ENCODE measurements around the gene TMEM52. TPM values are rescaled to one million over a fixed set of nuclear protein-coding genes. Genes with fewer than 3 reads are reported as not detected.
A peak's percentile ranks its signal among the peaks of the same experiment; 100 is the strongest.
"Not testable (repeated sequence)": the region's sequence is repeated elsewhere in the genome, so short reads cannot be mapped to it uniquely, and the experiment has no call there.

Gene TMEM52
- total RNA-seq, 1 donor from 2014 or later = 0.13 TPM

DNA sequence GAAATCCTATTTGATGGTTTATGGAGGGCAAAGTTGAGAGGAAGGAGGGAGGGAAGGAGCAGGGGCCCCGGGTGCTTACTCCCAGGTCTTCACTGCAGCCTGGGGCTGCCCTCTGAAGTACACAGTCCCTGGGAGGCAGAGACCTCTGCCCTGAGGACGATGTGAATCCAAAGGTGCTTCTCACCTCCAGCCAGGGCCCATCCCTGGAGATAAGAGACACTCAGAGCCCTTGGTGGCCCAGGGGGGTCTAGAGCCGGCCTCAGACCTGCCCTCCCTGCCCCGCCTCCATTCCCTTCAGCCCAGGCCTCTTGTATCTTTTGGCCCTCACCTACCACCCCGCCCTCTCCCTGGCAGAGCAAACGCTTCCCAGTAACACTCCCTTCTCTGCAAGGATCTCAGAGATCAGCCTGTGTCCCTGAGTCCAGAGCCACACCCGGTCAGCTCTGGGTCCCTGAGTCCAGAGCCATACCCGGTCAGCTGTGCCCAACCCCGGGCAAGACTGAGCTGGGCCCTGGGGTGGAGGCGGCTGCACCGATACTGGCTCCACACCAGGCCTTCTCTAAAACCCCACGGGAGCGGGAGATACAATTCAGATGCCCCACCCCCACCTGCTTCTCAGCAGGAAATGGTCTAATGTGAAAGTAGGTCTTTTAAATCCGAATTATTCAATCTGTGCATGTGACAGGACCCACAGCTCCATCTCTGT is 24.6 kb downstream of the TMEM52 start:
- no peak for DNase-seq (ENCODE audit: low read depth in 2 of 2)

DNA sequence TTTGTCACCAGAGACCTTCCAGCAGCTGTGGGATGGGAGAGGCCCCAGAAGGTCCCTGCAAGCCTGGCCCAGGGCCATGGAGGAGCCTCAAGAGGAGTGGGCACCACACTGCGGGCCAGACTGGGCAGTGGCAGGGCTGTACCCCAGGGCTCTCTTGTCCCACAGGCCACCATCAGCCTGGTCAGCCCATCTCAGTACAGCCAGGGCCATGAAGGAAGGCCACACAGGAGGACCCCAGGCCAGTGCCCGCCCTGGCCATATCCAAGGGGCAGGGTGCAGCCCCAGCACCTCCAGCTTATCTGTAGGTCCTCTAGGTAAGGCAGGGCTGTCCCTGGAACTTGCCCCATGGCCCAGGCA is 25.1 kb downstream of the TMEM52 start:
- DNase-seq (ENCODE audit: low read depth in 2 of 2) = no peak

DNA sequence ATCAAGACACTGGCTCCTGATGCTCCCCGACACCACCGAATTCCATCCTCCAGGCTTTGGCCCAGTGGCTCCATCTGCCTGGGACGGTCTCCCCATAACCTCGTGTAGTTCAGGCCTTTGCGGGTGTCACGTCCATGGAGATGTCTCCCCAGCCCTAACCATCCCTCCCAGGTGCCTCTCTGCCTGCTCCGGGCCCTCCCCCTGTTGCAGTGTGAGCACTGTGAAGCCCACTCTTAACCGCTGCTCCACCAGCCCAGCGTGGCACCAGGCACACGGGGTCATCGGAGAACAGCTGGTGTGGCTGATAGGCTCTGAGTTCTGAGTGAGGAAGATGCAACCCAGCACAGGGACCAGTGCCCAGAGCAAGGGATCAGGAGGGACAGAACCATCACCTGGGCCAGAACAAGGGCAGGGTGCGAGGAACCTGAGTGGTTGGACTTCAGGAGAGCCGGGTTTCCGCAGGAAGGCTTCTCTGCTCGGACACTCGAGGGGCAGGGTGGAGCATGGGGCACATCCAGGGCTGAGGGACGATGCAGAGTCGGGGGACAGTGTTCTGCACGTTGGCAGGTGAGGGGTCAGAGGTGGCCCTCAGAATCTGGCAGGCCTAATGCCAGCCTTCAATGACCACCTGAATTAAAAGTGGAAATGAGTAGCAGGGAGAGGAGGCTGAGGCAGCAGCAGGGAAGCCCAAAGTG is 25.6 kb downstream of the TMEM52 start:
- DNase-seq (ENCODE audit: low read depth in 2 of 2) = no peak

DNA sequence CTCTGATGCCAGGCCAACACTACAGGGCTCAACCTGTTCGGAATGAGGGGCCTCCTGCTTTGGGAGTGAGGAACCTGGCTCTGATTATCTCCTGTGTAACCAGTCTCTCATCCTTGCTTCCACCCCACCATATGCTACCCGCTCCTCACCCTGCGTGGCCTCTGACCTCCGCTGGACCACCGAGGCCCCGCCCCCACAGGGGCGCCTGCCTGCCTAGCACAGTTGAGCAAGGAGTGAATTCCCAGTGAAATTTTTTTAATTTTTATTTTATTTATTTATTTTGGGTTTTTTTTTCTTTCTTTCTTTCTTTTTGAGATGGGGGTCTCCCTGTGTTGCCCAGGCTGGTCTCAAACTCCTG is 26.3 kb downstream of the TMEM52 start:
- no peak for DNase-seq (ENCODE audit: low read depth in 2 of 2)

DNA sequence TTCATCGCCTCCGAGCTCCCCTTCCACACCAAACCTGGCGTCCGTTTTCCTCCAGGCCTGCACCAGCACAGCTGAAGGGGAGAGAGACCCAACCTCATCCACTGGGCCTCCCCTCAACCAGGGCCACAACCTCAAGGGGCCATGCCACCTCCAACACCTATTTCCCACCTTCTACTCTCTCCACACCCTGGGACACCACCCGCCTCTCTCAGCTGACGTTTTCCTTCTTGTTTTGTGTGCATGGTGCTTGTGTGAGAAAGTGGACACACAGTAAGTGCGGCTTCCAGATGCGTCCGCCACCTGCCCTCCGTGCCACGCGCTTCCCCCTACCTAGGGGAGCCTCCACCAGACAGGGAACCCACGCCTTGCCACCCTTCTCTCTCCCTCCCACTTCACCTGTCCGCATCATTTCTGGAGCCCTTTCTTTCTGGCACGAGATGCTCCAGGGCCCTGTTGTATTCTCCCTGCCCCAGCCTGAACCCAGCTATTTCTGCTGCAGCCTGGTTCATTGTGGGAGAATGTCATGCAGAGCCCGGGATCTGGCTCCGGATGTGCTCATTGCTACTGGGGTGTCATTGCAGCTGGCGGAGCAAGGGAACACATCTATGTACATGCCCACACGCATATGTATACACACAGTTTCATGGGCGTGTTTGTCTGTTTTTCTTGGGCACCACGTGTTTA is 26.9 kb downstream of the TMEM52 start:
- DNase-seq (ENCODE audit: low read depth in 2 of 2) = no peak

DNA sequence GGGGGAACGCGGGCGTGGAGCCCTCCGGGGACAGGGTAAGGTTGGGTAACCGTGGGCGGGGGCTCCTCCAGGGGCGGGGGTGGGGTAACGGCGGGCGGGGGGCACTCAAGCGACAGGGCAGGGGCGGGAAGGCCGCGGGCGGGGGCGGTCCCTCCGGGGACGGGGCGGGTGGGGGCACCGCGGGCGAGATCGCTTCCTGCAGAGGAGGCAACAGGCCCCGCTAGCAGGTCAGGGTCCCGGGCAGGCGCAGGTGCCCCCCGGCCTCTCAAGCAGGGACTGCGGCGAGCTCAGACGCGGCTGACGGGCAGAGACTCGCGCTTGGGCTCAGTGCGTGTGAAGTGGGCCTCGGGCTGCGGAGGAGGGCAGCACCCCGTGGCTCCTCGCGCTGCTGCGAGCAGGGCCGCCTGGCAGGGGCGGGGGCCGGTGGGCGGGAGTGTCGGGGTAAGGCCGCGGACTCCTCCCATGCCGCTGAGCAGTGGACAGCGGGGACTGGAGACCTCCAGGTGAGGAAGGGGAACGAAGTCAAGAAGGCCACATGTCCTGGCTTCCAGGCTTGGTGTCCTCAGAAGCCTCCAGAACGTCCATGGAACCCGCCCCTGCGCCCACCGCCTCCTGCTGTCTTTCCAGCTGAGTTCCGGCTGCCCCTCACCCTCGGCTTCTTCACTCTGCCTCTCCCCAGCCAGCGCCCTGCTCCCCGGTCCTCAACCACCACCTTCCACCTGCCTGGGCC is 27.6 kb downstream of the TMEM52 start:
- DNase-seq (ENCODE audit: low read depth in 2 of 2) = peak in 1 of 2 donors; percentile 64

DNA sequence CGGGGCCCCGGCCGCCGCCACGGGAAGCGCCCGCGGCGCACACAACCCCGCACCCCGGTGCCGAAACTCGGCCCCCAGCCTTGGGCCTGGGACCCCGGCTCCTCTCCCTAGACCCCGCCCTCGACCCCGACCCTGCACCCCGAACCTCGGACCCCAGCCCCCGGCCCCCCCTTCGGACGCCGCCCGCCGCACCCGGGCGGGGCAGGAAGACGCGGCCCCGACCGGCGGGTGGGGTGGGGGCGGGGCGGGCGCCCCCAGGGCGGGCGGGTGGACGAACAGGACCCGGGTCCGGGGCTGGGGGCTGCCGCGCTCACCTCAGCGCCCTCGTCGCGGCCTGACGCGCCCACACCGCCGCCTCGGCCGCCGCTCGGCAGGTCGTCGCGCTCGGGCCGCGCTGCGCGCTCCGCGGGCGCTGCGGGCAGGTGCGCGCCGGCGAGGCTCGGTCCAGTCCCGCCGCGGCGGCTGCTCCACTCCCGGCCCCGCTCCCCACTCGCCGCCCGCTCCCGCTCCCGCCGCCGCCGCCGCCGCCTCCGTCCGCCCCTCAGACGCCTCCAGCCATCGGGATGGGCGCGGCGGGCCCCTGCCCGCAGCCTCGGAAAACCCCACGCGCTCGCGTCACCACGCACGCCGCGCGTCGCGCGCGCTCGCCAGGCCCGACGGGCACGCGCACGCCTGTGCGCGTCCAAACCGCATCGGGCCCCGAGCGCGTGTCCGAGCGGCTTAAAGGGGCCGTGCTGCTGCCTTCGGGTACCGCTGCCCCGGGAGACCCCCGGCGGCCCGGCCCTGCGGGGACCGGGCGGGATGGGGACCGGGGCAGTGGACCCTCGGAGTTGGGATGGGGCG is 28.4 kb downstream of the TMEM52 start, which contains the start of gene GNB1:
GNB1 (minus strand) TSS at position 582 of the 843 bp plus-strand sequence. CDS start 65,634 bp downstream, outside the sequence.
- peak; percentile 76 to 91 for DNase-seq (ENCODE audit: low read depth in 2 of 2)

DNA sequence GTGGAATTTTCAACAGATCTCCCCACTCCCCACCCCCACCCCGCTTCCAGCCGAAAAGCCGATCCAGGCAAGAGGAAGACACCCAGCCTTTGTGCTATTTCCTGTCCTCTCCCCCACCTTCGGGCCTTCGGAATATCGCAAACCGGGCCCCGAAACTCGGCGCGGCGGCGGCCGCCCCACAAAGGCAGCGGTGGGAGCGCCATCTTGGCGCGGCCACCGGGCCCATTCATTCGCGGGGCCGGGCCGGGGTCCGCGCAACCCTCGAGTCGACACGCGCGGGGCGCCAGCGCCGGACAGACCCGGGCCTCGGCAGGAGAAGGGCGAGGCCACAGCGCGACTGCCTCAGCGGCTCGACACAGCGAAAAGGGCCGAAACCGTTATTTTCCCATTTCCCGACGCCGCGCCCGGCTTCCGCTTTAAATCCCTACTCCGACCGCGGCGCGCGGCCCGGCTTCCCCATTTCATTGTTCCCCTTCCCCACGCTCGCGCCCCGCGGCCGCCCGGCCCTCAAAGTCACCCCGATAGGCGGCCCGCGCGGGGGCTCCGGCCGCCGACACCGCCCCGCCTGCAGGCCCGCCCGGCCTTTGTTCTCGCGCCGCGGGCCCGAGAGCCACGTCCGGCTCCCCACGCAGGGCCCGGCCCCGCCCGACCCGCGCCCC is 29.1 kb downstream of the TMEM52 start:
- peak; percentile 34 to 55 for DNase-seq (ENCODE audit: low read depth in 2 of 2)

DNA sequence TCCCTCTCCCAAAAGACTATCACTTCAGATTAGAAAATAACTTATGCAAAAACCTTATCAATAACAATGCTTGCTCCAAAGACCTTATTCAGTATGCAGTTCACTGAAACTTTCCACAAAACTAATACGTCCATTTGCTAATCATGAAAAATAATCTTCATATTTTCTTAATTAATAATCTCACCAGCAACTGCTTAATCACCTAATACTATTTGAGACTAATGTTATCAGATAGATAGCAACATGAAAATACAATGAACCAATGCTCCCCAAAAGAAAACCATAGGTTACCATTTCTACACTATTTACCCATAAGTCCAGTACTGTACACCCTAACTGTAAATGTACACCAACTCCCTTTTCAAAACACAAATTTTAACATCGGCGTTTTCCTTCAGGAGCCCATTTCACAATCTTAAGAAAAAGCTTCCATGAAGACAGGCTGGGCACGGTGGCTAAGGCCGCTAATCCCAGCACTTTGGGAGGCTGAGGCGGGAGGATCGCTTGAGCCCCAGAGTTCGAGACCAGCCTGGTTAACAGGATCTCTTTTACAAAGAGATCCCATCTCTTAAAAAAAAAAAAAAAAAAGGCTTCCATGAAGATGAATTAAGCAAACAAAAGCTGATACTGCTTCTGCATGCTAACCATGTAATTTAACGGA is 29.9 kb downstream of the TMEM52 start:
- no peak for DNase-seq (ENCODE audit: low read depth in 2 of 2)

DNA sequence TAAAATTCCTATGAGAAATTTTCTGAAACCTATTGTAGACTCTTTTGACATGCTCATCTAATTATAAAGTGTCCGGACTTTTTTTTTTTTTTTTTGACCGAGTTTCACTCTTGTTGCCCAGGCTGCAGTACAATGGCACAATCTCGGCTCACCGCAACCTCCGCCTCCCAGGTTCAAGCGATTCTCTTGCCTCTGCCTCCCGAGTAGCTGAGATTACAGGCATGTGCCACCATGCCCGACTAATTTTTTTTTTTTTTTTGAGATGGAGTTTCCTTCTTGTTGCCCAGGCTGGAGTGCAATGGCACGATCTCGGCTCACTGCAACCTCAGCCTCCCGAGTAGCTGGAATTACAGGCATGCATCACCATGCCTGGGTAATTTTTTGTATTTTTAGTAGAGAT is 35.2 kb downstream of the TMEM52 start:
- not testable (repeated sequence) for DNase-seq (ENCODE audit: low read depth in 2 of 2)

DNA sequence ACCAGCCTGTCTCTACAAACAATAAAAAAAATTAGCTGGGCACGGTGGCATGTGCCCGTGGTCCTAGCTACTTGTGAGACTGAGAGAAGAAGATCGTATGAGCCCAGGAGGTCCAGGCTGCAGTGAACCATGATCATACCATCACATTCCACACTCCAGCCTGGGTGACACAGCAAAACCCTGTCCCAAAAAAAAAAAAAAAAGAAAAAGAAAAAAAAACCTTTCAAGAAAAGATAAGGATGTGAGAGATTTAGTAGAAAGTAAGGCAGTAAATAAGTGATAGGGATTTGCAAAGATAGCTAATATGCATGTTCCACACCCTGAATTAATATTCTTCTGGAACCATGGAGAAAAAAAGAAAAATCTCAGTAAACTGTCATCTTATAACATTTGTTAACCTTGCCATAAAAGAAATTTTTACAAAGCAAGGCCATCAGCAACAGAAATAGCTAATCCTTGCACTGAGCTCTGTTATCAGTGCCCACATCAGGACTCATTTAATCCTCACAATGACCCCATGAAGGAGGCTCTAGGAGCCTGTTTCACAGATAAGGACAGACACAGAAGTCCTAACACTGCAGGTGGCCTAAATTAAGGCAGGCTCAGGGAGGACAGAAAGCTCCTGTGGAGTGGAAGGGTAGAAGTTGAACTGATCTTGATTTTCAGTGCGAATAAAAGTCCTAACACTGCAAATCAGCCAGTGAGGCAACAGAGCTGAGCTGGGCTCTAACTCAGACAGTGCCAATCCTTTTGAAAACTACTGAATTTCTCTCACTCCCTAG is 35.8 kb downstream of the TMEM52 start:
- DNase-seq (ENCODE audit: low read depth in 2 of 2) = no peak

DNA sequence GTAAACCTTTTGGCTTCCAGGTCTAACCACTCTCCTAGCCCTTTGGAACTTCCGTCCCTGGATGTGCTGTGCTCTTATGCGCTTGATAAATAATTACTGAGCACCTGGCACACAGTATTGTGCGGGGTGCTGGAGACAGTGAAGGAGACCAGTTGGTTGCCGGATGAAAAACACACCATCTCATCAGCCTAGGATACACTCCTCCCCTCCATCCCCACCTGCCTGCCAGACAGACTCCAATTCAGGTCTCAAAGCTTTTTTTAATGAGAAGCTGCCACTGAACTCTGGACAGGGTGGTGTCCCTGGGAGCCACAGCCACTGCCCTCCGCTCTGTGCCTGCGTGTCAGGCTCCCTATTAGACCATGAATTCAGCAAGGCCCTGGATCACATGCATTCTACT is 37.4 kb downstream of the TMEM52 start:
- DNase-seq (ENCODE audit: low read depth in 2 of 2) = no peak

DNA sequence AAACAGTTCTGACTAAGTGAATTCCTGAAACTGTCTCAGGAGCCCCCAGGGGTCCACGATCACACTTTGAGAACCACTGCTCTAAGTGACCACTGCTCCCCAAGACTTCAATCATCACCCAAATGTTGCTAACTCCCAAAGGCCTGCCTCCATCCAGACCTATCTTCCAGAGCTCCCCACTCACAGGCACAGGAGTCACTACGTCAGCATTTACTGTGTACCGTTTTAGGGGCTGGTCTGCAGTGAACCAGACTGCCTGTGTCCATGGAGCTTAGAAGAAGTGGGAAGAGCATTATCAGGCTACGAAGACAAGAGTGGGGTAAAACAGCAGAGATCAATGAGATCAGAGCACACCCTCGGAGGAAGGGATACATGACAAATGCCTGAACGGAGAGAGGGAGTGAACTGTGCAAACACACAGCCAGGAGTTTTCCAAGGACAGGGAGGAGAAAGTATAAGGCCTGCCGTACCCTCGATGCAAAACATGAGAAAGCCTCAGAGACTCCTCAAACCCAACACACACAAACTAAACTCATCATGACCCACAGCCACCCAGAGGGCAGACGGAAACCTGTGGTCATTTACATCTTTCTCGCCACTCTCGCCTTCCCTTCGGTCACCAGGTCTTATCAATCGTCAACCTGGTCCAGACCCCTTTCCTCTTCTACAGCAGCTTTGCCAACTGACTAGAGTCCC is 38.3 kb downstream of the TMEM52 start:
- no peak for DNase-seq (ENCODE audit: low read depth in 2 of 2)

DNA sequence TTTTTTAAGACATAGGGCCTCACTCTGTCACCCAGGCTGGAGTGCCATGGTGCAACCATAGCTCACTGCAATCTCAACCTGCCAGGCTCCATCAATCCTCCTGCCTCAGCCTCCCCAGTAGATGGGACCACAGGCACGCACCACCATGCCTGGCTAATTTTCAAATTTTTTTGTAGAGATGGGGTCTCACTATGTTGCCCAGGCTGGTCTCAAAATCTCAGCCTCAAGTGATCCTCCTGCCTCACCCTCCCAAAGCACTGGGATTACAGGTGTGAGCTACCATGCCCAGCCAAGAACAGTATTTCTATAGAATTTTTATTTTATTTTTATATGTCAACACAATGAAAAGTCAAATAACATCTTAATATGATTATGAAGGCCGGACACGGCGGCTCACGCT is 39.1 kb downstream of the TMEM52 start:
- no peak for DNase-seq (ENCODE audit: low read depth in 2 of 2)

DNA sequence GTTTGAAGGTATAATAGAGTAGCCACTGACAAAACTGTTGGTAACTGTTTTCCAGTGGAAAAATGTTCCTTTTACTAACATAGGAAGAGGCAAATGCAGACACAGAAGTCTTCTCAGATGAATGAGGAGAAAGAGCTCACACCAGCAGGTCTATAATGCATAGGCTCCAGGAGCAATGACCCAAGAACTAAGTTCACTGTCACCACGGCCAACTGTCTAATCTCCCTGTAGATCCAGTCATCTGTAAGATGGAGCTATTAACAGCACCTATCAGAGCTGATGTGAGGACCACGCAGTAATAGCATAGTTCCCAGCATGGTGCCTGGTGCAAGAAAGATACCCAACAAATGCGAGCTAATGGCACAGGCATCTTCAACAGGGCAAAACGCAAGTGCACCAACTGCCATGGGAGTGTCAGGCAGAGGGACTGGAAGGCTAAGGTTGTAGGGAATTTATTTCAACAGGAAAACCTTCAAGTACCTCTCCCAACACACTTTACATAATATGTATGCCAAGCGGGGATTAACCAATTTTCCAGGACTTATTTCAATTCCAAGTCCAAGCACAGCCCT is 41.1 kb downstream of the TMEM52 start:
- no peak for DNase-seq (ENCODE audit: low read depth in 2 of 2)

DNA sequence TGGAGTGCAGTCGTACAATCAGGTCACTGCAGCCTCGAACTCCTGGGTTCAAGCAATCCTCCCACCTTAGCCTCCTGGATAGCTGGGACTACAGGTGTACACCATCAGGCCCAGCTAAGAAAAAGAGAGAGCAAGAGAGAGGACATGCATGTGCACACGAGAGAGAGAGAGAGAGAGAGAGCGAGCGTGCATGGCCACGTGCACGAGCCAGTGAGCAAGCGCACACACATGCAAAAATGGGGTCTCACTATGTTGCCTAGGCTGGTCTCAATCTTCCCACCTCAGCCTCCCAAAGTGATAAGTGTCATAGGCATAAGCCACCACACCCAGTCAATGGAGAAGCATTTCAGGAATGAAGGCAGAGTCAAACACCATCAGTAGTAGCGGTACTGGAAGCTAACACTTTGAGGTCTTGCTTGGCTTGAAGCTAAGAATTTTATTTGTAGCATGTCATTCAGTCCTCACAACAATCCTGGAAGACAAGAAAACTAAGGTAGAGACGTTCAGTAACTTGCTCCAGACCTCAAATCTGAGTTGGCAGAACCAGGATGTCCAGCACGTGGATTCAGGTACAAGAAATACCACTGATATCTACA is 42.6 kb downstream of the TMEM52 start:
- DNase-seq (ENCODE audit: low read depth in 2 of 2) = no peak

DNA sequence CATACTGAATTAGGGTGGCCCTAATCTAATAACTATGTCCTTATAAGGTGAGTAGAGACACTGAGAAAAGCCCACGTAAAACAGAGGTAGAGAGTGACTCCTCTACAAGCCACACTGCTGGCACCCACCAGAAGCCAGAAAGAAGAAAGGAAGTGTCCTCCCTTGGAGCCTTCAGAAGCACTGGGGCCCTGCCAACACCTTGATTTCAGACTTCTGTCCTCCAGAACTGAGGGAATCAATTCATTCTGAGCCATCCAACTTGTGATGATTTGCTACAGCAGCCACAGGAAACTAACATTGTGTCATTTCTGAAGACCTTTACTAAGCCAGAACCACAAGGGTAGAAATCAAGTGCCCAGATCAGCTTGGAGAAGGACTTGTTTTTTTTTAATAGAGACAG is 43.1 kb downstream of the TMEM52 start:
- DNase-seq (ENCODE audit: low read depth in 2 of 2) = no peak

DNA sequence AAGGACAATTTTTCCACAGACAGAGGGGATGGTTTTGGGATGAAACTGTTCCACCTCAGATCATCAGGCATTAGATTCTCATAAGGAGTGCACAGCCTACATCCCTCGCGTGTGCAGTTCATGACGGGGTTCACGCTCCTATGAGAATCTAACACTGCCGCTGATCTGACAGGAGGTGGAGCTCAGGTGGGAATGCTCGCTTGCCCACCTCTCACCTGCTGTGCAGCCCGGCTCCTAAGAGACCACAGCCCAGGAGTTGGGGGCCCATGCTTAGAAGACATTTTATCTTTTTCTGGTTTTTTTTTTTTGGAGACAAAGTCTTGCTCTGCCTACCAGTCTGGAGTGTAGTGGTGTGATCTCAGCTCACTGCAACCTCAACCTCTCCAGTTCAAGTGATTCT is 44.2 kb downstream of the TMEM52 start:
- no peak for DNase-seq (ENCODE audit: low read depth in 2 of 2)
